GM12878 (cell line): ENCODE measurements around the gene PHF20. TPM values are rescaled to one million over a fixed set of nuclear protein-coding genes. Genes with fewer than 3 reads are reported as not detected.

Source experiments
- BACH1 ChIP-seq: fragments of 450-650 bp; IDR thresholded peaks from 2 replicates; pipeline ENCODE4 v1.6.1; 2017; ENCODE audit warnings: mild to moderate bottlenecking, borderline replicate concordance
- CREB1 ChIP-seq: IDR thresholded peaks from 2 replicates; pipeline ENCODE4 v1.6.1; 2012; ENCODE audit warnings: low read depth, mild to moderate bottlenecking, inconsistent platforms
- ETV6 ChIP-seq, 2 experiments: fragments of 450-650 bp in 1 of 2; IDR thresholded peaks in 1 of 2; conservative IDR thresholded peaks in 1 of 2; 2 replicates each; pipeline ENCODE4 v1.6.1; 2014; ENCODE audit warnings: antibody characterized with exemption in 1 of 2, borderline replicate concordance in 1 of 2, low read depth in 1 of 2, mild to moderate bottlenecking in 1 of 2, moderate library complexity in 1 of 2
- GABPA ChIP-seq: IDR thresholded peaks from 2 replicates; pipeline ENCODE4 v1.6.1; 2014; ENCODE audit warnings: antibody characterized with exemption, low read depth, mild to moderate bottlenecking, inconsistent platforms
- HDGF ChIP-seq: fragments of 450-650 bp; IDR thresholded peaks from 2 replicates; pipeline ENCODE4 v1.6.1; 2016; ENCODE audit warnings: antibody characterized with exemption
- MYC ChIP-seq: IDR thresholded peaks from 2 replicates; pipeline ENCODE4 v1.6.1; 2011; ENCODE audit warnings: mild to moderate bottlenecking, low read length, moderate library complexity, inconsistent platforms; ENCODE audit not compliant: insufficient read depth, insufficient replicate concordance, insufficient read length, severe bottlenecking
- NBN ChIP-seq: fragments of 450-650 bp; IDR thresholded peaks from 2 replicates; pipeline ENCODE4 v1.6.1; 2016
- NFIC ChIP-seq: IDR thresholded peaks from 2 replicates; pipeline ENCODE4 v1.6.1; 2012; ENCODE audit warnings: low read depth, mild to moderate bottlenecking, inconsistent platforms, low read length, moderate library complexity
- PAX8 ChIP-seq: fragments of 450-650 bp; IDR thresholded peaks from 2 replicates; pipeline ENCODE4 v1.6.1; 2017; ENCODE audit warnings: mild to moderate bottlenecking, moderate library complexity
- PML ChIP-seq: IDR thresholded peaks from 2 replicates; pipeline ENCODE4 v1.6.1; 2012; ENCODE audit warnings: low read length, inconsistent platforms
- POLR2AphosphoS2 ChIP-seq: IDR thresholded peaks from 2 replicates; pipeline ENCODE4 v1.6.1; 2011; ENCODE audit warnings: low read depth, mild to moderate bottlenecking, low read length, improper control_type of control experiment, moderate library complexity
- POLR2AphosphoS5 ChIP-seq: IDR thresholded peaks from 2 replicates; pipeline ENCODE4 v1.6.1; 2011; ENCODE audit warnings: mild to moderate bottlenecking, low read length, inconsistent platforms
- RELA ChIP-seq: fragments of 450-650 bp; IDR thresholded peaks from 2 replicates; pipeline ENCODE4 v1.8.0; 2014; ENCODE audit warnings: borderline replicate concordance; ENCODE audit not compliant: partially characterized antibody
- SIN3A ChIP-seq: IDR thresholded peaks from 2 replicates; pipeline ENCODE4 v1.6.1; 2012; ENCODE audit warnings: low read depth, low read length, improper control_type of control experiment
- SMAD1 ChIP-seq: fragments of 450-650 bp; IDR thresholded peaks from 2 replicates; pipeline ENCODE4 v1.6.1; 2018; ENCODE audit warnings: mild to moderate bottlenecking, low read depth; ENCODE audit not compliant: partially characterized antibody
- SMAD5 ChIP-seq: IDR thresholded peaks from 2 replicates; pipeline ENCODE4 v1.6.1; 2016; ENCODE audit warnings: antibody characterized with exemption, low read depth
- TAF1 ChIP-seq: IDR thresholded peaks from 2 replicates; pipeline ENCODE4 v1.6.1; 2011; ENCODE audit warnings: mild to moderate bottlenecking, low read depth, low read length, borderline replicate concordance
- polyA plus RNA-seq, 11 experiments: library from polyadenylated mRNA; depleted of rRNA in 4 of 11; unstranded in 6 of 11; stranded (reverse) in 5 of 11; fragments of >200 nt; fragmentation: Nextera tagmentation in 4 of 11; fragmentation: Illumina TruSeq in 1 of 11; extraction: Ambion mirVana in 4 of 11; extraction: Trizol in 1 of 11; gene quantifications; 1 replicate in 1 of 11; 2 replicates in 10 of 11; pipeline versions ENCODE4 v1.2.1 to v1.2.3, GENCODE V29; 2011 to 2016; ENCODE audit warnings: inconsistent platforms in 2 of 11, missing spikeins in 2 of 11, low read depth in 1 of 11
- total RNA-seq, 4 experiments: library from RNA; depleted of rRNA in 3 of 4; stranded (reverse); fragments of >200 nt in 3 of 4; fragmentation: Illumina TruSeq in 1 of 4; extraction: Trizol in 1 of 4; gene quantifications; 2 replicates each; pipeline versions ENCODE4 v1.2.1 to v1.2.3, GENCODE V29; 2013 to 2021
- TF ChIP-seq, protein P1 (sequence below): fragments of 450-650 bp; IDR thresholded peaks from 2 replicates; pipeline ENCODE4 v1.6.1; 2017; ENCODE audit warnings: mild to moderate bottlenecking, moderate library complexity
- TF ChIP-seq, protein P2 (sequence below): fragments of 450-650 bp; IDR thresholded peaks from 2 replicates; pipeline ENCODE4 v1.6.1; 2016; ENCODE audit warnings: mild to moderate bottlenecking, moderate library complexity, borderline replicate concordance
- TF ChIP-seq, protein P3 (sequence below): fragments of 450-650 bp; IDR thresholded peaks from 2 replicates; pipeline ENCODE4 v1.6.1; 2017; ENCODE audit warnings: low read depth, mild to moderate bottlenecking, moderate library complexity

The PHF20 gene
- total and polyA plus RNA-seq, 10 of the 15 experiments (the other 5 are each of a cell fraction or from before 2014, with no cell fraction given), result 31.6 to 91.2 (median 46.8) TPM

- TF ChIP-seq CREB1 (peak; percentile 28; the same call in 1 of the 2 replicates), SMAD5 (peak; percentile 44; the same call in 1 of the 2 replicates), BACH1 (no peak), PML (0 out of 2 replicates have a peak, but pooled peaks have one; percentile 39), SIN3A (0 out of 2 replicates have a peak, but pooled peaks have one; percentile 27), HDGF (peak; percentile 77), ETV6 (conservative IDR thresholded peaks at IDR 0.05 in 1 of 2, IDR thresholded peaks at IDR 0.05 in 1 of 2; ENCODE audit: borderline replicate concordance in 1 of 2, low read depth in 1 of 2) (peak in 1 of 2 experiments; percentile 83; a peak in 2 of 4 replicates), POLR2AphosphoS5 (peak; percentile 74), SMAD1 (peak; percentile 45), NFIC (0 out of 2 replicates have a peak, but pooled peaks have one; percentile 40), PAX8 (0 out of 2 replicates have a peak, but pooled peaks have one; percentile 11), MYC (no peak), NBN (peak; percentile 72), TAF1 (peak; percentile 57; the same call in 1 of the 2 replicates), GABPA (peak; percentile 64; the same call in 1 of the 2 replicates), POLR2AphosphoS2 (no peak), RELA (no peak)
- TF ChIP-seq, protein P1, sequence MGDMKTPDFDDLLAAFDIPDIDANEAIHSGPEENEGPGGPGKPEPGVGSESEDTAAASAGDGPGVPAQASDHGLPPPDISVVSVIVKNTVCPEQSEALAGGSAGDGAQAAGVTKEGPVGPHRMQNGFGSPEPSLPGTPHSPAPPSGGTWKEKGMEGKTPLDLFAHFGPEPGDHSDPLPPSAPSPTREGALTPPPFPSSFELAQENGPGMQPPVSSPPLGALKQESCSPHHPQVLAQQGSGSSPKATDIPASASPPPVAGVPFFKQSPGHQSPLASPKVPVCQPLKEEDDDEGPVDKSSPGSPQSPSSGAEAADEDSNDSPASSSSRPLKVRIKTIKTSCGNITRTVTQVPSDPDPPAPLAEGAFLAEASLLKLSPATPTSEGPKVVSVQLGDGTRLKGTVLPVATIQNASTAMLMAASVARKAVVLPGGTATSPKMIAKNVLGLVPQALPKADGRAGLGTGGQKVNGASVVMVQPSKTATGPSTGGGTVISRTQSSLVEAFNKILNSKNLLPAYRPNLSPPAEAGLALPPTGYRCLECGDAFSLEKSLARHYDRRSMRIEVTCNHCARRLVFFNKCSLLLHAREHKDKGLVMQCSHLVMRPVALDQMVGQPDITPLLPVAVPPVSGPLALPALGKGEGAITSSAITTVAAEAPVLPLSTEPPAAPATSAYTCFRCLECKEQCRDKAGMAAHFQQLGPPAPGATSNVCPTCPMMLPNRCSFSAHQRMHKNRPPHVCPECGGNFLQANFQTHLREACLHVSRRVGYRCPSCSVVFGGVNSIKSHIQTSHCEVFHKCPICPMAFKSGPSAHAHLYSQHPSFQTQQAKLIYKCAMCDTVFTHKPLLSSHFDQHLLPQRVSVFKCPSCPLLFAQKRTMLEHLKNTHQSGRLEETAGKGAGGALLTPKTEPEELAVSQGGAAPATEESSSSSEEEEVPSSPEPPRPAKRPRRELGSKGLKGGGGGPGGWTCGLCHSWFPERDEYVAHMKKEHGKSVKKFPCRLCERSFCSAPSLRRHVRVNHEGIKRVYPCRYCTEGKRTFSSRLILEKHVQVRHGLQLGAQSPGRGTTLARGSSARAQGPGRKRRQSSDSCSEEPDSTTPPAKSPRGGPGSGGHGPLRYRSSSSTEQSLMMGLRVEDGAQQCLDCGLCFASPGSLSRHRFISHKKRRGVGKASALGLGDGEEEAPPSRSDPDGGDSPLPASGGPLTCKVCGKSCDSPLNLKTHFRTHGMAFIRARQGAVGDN, result no peak
- TF ChIP-seq, protein P2, sequence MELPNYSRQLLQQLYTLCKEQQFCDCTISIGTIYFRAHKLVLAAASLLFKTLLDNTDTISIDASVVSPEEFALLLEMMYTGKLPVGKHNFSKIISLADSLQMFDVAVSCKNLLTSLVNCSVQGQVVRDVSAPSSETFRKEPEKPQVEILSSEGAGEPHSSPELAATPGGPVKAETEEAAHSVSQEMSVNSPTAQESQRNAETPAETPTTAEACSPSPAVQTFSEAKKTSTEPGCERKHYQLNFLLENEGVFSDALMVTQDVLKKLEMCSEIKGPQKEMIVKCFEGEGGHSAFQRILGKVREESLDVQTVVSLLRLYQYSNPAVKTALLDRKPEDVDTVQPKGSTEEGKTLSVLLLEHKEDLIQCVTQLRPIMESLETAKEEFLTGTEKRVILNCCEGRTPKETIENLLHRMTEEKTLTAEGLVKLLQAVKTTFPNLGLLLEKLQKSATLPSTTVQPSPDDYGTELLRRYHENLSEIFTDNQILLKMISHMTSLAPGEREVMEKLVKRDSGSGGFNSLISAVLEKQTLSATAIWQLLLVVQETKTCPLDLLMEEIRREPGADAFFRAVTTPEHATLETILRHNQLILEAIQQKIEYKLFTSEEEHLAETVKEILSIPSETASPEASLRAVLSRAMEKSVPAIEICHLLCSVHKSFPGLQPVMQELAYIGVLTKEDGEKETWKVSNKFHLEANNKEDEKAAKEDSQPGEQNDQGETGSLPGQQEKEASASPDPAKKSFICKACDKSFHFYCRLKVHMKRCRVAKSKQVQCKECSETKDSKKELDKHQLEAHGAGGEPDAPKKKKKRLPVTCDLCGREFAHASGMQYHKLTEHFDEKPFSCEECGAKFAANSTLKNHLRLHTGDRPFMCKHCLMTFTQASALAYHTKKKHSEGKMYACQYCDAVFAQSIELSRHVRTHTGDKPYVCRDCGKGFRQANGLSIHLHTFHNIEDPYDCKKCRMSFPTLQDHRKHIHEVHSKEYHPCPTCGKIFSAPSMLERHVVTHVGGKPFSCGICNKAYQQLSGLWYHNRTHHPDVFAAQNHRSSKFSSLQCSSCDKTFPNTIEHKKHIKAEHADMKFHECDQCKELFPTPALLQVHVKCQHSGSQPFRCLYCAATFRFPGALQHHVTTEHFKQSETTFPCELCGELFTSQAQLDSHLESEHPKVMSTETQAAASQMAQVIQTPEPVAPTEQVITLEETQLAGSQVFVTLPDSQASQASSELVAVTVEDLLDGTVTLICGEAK, result peak; percentile 57; the same call in 1 of the 2 replicates
- TF ChIP-seq, protein P3, sequence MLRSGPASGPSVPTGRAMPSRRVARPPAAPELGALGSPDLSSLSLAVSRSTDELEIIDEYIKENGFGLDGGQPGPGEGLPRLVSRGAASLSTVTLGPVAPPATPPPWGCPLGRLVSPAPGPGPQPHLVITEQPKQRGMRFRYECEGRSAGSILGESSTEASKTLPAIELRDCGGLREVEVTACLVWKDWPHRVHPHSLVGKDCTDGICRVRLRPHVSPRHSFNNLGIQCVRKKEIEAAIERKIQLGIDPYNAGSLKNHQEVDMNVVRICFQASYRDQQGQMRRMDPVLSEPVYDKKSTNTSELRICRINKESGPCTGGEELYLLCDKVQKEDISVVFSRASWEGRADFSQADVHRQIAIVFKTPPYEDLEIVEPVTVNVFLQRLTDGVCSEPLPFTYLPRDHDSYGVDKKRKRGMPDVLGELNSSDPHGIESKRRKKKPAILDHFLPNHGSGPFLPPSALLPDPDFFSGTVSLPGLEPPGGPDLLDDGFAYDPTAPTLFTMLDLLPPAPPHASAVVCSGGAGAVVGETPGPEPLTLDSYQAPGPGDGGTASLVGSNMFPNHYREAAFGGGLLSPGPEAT, result peak; percentile 89
- TF ChIP-seq, all 136 proteins: peak for 28
Measured at GRCh38 chr20:35773154-35773751, 1.4 kb downstream of the PHF20 start (continued).
